Measurements from ENCODE around the gene TM9SF2.

TM9SF2 gene

GRCh38 chr13:99575376-99576120 is 74.3 kb downstream of the TM9SF2 start:
- no peak for DNase-seq

DNA sequence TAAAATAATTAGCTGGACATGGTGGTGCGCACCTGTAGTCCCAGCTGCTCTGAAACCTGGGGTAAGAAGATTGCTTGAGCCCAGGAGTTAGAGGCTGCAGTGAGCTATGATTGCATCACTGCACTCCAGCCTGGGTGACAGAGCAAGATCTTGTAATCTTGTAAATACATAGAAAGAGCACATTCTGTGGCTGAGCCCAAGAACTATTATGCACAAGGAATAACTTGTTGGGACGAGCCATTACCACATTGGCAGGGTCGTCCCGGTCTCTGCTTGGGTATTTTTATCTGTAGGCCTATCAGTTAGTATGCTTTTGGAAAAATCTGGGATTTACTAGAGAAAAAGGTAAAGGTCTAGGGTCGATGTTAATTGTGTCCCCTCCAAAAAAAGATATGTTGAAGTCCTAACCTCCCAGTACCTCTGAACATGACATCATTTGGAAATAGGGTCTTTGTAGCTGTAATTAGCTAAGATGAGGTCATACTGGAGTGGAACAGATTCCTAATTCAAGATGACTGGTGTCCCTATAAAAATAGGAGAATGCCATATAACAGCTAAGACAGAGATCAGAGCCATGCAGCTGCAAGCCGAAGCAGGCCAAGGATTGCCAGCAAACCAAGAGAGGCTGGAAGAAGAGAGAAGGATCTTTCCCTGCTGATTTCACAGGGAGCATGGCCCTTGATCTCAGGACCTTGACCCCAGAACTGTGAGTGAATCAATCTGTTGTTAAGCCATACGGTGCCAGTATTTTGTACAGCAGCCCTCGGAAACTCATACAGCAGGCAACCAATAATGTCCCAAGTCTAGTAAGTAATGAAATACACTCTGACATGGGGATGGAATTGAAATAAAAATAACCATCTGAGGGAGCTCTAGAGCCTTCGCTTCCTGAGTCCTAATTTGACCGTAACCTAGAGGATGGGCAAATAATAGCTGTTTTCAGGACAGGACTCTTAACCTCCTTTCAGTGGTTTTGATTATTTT is 77.0 kb downstream of the TM9SF2 start:
- DNase-seq = no peak

DNA sequence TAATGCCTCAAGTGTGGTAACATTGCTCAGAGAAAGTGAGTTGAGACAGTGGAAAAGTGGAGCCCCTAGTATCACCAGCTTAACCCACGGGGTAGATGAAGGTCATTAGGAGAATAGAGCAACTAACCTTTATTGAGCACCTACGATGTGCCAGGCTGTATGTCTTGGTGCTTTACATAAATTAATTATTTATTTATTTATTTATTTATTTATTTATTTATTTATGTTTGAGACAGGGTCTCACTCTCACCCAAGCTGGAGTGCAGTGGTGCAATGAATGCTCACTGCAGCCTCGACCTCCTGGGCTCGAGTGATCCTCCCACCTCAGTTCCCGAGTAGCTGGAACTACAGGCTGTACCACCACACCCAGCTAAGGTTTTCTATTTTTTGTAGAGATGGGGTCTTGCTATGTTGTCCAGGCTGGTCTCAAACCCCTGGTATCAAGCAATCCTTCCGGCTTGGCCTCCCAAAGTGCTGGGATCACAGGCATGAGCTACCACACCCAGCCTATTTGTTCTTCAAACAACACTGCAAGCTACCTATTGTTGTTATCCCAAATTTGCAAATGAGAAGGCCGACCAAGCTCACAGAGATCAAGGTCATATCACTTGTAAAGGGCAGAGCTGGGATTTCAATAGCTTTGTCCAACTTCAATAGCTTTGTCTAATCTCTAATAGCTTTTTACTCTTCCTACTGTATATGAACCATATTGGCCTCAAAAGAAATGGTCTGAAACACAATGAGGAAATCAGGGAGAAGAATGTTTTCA is 79.4 kb downstream of the TM9SF2 start:
- no peak for DNase-seq

DNA sequence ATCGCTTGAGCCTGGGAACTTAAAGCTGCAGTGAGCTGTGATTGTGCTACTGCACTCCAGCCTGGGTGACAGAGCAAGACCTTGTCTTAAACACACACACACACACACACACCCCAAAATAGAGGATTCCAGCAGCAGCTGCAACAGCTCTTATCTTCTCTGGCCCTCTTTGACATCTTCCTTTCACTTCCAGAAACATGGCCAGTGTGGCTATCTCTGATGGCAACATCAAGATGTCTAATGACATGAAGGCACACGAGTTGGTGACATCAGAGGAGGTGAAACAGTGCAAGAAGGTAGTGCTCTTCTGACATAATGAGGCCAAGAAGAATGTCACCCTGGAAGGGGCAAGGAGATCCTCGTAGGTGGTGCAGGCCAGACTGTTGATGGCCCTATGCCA is 81.2 kb downstream of the TM9SF2 start:
- DNase-seq = no peak

DNA sequence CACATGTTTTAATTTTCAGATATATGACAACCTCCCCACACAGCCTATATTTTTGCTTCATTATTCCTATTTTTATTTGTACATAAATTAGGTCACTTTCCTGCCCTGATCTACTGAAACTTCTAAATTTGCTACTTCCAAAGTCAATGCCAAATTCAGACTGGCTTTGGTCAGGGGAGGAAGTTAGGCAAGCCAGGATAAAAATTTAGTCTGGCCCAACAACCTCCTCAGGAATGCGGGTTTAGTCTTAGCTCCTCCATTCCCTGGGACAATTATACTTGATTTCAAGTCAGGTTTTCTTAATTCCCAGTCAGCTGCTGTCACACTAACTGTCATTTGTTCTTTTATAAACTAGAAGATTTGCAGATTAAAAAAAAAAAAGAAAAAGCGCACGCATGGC is 84.3 kb downstream of the TM9SF2 start:
- no peak for DNase-seq

- peak in 2 of 56 donors; percentile 4 to 14 for DNase-seq
Measured at GRCh38 chr13:99587021-99587420, 85.7 kb downstream of the TM9SF2 start.

DNA sequence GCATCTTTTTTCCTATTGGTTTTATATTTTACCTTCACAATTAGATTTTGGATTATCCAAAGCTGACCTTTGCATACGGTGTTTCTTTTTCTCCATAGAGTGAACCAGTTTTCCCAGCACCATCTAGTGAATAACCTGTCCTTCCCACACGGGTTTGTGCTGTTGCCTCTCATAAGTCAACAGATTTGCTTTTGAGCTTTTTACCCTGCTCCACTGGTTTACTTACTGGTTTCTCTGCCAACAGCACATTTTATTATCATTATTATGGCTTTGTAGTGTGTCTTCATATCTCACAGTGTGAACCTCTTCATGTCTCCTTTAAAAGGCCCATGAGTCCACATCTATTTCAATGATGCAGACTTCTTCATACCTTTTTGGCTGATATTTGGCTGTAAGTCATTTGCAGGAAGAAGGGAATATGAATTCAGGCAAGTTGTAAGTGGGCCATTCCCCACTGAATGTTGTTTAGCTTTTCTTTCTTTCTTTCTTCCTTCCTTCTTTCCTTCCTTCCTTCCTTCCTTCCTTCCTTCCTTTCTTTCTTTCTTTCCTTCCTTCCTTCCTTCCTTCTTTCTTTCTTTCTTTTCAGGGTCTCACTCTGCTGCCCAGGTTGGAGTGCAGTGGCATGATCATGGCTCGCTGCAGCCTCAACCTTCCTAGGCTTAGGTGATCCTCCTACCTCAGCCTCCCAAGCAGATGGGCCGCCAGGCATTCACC is 86.8 kb downstream of the TM9SF2 start:
- DNase-seq = no peak

DNA sequence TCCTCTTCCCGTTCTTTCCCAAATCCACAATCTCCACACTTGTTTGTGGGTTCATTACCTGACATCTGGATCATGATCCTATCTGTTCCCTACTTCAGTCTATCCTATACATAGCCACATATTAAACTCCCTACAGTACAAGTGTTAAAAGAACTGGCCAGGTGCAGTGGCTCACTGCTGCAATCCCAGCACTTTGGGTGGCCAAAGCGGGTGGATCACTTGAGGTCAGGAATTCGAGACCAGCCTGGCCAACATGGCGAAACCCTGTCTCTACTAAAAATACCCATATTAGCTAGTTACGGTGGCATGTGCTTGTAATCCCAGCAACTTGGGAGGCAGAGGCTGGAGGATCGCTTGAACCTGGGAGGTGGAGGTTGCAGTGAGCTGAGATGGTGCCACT is 88.3 kb downstream of the TM9SF2 start:
- no peak for DNase-seq

DNA sequence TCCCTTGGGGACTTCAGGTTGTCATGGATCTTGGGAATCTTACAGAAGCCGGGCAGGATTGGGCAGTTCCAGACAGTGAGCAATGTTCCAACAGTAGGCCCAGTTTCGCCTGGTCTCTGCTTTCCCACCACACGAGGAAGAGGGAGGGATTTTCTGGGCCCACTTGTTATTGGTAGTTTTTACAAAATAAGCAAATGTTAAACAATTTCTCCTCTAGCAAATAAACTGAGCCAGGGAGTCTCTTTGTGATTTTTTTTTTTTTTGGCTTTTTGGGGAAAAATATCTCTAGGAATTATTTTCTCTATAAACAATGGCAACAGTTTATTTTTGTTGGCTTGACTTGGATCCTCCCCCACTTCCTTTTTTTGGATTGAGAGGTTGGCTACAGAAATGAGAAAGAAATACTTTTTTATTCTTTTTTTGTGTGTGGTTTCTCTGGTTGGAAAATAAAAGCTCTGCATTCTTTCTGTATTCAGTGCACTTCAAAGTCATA is 89.3 kb downstream of the TM9SF2 start:
- no peak for DNase-seq

DNA sequence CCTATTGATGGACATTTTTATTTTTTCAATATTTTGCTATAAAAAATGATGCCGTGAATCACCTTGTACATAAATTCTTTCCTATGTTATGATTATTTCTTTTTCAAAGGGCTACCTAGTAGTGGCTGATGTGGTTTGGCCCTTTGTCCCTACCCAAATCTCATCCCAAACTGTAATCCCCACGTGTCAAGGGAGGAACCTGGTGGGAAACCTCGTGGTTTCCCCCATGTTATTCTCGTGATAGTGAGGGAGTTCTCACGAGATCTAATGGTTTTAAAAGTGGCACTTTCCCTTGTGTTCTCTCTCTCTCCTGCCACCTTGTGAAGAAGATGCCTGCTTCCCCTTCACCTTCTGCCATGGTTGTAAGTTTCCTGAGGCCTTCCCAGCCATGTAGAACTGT is 94.9 kb downstream of the TM9SF2 start:
- DNase-seq = no peak

GRCh38 chr13:99600318-99600717 is 99.0 kb downstream of the TM9SF2 start:
- no peak for DNase-seq

GRCh38 chr13:99601535-99601934 is 100.3 kb downstream of the TM9SF2 start:
- no peak for DNase-seq

GRCh38 chr13:99604636-99605035 is 103.4 kb downstream of the TM9SF2 start:
- no peak for DNase-seq

DNA sequence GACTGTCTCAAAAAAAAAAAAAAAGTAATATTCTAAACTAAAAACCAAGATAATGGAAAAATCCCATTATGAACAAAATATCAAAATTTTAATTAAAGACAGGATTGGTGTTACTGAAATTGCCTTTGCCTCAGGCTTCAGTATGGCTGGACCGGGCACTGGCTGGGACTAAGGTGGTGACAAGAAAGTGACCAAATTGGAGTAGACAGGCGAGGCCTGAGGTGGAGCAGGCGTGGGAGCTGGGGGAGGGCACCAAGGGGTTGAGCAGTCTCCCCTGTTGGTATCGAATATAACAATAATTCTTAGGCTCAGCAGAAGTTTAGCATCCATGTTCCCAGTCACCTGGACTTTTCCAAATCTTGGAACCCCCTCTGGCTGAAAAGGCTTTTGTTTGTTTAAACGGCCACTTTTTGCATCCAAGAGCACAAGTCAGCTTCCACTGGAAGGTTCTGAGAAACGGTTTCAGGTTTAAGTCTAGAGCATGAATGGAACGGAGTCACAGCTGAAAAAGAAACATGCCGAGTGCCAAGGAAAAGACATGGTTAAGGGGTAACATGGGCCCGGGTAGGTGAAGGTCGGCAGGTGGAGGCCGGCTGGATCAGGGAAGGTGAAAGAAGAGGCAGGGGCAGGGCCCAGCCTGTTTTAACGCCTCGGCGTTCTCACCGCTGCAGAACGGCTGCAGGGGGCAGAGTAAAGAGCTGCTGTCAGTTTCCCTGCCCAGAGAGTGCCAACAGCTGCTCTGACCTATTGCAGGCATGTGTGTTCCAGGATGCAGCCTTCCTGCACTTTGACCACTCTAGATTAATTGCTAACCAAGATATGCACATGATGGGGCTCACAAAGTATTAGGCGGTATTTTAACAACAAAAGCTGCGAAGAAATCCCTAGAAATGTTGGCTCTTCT is 104.4 kb downstream of the TM9SF2 start:
- DNase-seq = peak in 20 of 56 donors; percentile 7 to 69 (median 41)

GRCh38 chr13:99606324-99607066 is 105.2 kb downstream of the TM9SF2 start, which contains the start of gene CLYBL:
TSS of gene CLYBL (plus strand) at chr13:99606690.
- peak; percentile 13 to 95 (median 84) for DNase-seq

DNA sequence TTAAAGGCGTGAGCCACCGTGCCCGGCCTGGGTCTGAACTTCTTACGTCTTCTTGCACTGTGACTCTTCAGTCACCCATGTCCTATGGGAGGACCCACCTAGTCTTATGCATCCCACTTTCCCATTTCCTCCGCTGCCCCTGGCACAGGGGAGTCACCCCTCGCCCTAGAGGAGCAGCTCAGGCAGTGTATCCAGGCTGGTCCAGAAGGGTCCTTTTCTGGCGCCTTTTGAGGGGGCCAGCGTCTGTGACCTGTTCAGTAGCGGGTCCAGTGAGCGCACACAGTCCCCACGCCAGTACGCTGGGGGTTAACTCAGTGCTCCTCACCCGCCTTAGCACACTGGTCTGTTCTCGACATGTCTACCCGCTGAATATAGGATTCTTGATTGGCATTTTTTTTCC is 107.1 kb downstream of the TM9SF2 start:
- no peak for DNase-seq

DNA sequence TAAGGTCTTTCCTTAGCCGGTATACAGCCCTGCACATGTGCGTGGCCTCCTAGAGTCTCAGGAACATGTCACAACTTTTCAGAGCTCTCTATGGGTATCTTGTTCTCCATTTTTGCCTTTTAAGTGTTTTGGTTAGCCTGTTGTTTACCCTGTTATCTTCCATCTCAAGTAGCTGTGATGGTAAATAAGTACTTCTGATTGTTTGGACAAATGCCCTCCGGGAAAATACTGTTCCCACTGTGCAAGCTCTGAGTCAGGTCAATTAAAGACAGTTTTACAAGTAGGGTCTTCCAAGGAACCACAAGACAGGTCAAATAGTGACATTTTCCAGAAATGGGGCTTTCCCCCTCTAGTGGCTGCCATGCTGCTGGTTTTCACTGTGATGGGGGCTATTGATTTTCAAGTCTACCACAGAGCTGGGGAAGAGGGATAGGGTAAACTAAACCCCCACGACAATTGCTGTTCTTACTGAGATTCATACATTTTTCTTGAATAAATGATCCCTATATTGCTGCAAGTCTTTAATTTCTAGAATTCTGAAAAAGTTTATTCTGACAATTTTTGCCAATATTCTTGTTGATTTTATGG is 109.5 kb downstream of the TM9SF2 start:
- DNase-seq = no peak

Data from amygdala (tissue), 56 donors.